HG03521 (cell line): ENCODE results near the gene DOCK7.

Experiments used
- ATAC-seq: cut with Tn5 transposase; IDR thresholded peaks from one replicate; pipeline ENCODE4 v1.9.1; 2021; ENCODE audit warnings: mild to moderate bottlenecking, moderate library complexity; ENCODE audit not compliant: unreplicated experiment

Gene DOCK7

GRCh38 chr1:62462370-62462769, 225.8 kb downstream of the DOCK7 start:
- ATAC-seq = no peak

- no peak for ATAC-seq
These were observed 230.2 kb downstream of the DOCK7 start for GRCh38 chr1:62457955-62458354.

GRCh38 chr1:62452951-62453350, 235.2 kb downstream of the DOCK7 start:
- ATAC-seq = no peak

- ATAC-seq = no peak
These were observed 237.9 kb downstream of the DOCK7 start for GRCh38 chr1:62450301-62450700.

- no peak for ATAC-seq
These were observed 239.8 kb downstream of the DOCK7 start for GRCh38 chr1:62448221-62448933.

GRCh38 chr1:62444701-62445100, 243.5 kb downstream of the DOCK7 start:
- no peak for ATAC-seq

GRCh38 chr1:62439652-62440371, 248.4 kb downstream of the DOCK7 start:
- no peak for ATAC-seq

GRCh38 chr1:62438163-62438562, 250.0 kb downstream of the DOCK7 start:
- ATAC-seq = no peak

GRCh38 chr1:62437273-62437940, 250.8 kb downstream of the DOCK7 start:
- ATAC-seq = peak; percentile 2

- peak; percentile 74 for ATAC-seq
These were observed 251.5 kb downstream of the DOCK7 start, which contains the start of gene USP1 for GRCh38 chr1:62436466-62437272. Gene USP1, plus strand, starts transcription at chr1:62437049. Its CDS starts 2,819 bp downstream, at chr1:62439868.

GRCh38 chr1:62436039-62436465, 252.1 kb downstream of the DOCK7 start:
- ATAC-seq = peak; percentile 69

GRCh38 chr1:62435231-62436038, 252.8 kb downstream of the DOCK7 start:
- ATAC-seq = no peak

GRCh38 chr1:62434618-62435001, 253.6 kb downstream of the DOCK7 start:
- no peak for ATAC-seq

GRCh38 chr1:62433861-62434617, 254.1 kb downstream of the DOCK7 start:
- ATAC-seq = no peak

- ATAC-seq = no peak
These were observed 258.6 kb downstream of the DOCK7 start for GRCh38 chr1:62429581-62429980.

GRCh38 chr1:62428351-62428750, 259.8 kb downstream of the DOCK7 start:
- ATAC-seq = no peak

GRCh38 chr1:62426794-62427193, 261.4 kb downstream of the DOCK7 start:
- no peak for ATAC-seq

GRCh38 chr1:62426237-62426636, 261.9 kb downstream of the DOCK7 start:
- ATAC-seq = no peak

- no peak for ATAC-seq
These were observed 263.1 kb downstream of the DOCK7 start for GRCh38 chr1:62425041-62425440.
